ENCODE measurements around the gene PAN2.
A peak's percentile ranks its signal among the peaks of the same experiment; 100 is the strongest.
"Not testable (repeated sequence)": the region's sequence is repeated elsewhere in the genome, so short reads cannot be mapped to it uniquely, and the experiment has no call there.

The PAN2 gene

GRCh38 chr12:56341616-56342015, 7.8 kb upstream of the PAN2 start:
- DNase-seq (ENCODE audit: low spot score): no peak

GRCh38 chr12:56339158-56339422, 5.3 kb upstream of the PAN2 start:
- DNase-seq (ENCODE audit: low spot score): no peak

DNA sequence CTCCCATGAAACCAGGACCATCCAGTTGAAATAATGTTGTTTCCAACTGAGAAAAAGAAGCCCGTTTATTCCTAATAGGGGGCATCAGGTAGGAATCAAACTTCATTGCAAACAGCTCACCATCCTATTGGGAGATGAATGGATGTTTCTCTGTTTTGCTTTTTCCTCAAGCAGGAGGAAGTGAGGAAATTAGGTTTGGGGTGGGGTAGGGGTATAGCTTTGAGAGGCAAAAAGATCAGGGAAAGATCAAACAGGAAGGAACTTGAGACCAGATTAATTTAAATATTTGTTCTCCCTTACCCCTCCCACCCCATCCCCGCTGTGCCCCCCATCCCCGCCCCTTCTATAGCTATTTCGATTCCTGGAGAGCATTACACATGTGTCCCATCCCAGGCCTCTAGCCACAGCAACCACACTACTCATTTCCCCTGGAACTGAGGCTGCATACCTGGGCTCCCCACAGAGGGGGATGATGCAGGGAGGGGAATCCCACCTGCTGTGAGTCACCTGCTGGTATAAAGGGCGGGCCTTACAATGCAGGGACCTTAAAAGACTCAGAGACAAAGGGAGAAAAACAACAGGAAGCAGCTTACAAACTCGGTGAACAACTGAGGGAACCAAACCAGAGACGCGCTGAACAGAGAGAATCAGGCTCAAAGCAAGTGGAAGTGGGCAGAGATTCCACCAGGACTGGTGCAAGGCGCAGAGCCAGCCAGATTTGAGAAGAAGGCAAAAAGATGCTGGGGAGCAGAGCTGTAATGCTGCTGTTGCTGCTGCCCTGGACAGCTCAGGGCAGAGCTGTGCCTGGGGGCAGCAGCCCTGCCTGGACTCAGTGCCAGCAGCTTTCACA, 4.7 kb upstream of the PAN2 start, which contains the start of gene IL23A:
IL23A (plus strand) TSS at position 577 of the 850 bp plus-strand sequence; CDS start at position 738, 161 bp downstream.
- DNase-seq (ENCODE audit: low spot score): no peak

GRCh38 chr12:56337753-56338251, 4.0 kb upstream of the PAN2 start:
- no peak for DNase-seq (ENCODE audit: low spot score)

DNA sequence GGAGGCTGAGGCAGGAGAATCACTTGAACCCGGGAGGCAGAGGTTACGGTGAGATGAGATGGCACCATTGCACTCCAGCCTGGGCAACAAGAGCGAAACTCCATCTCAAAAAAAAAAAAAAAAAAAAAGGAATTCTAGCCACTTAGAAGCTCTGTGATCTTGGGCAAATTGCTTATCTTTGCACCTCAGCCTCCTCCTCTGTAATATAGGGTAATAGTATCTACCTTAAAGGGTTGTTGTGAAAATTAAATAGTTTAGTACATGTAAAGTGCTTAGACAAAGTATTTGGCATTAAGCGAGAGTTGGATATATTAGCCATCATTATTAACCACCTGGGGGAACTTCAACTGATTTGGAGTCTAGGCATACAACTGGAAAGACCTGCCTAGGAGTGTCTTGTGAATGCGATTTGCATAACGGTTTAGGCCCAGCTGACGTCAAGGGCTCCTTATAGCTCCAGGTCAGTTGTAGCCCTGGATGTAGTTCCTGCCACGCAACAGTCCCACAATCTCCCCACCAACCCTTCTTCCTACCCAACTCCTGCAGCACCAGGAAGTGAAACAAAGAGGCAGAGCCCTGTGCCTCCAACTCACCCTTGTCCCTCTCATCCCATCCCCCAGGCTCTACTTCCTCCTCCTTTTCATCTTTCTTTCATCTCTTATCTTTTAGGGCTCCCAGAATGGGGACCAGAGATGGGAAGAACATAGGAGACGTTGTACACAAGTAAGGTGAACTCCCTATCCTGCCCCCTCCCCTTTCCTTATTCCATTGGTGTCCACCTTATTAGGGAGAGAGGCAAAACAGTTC, 2.8 kb upstream of the PAN2 start:
- no peak for DNase-seq (ENCODE audit: low spot score)

GRCh38 chr12:56335527-56335926, 1.7 kb upstream of the PAN2 start:
- not testable (repeated sequence) for DNase-seq (ENCODE audit: low spot score)

DNA sequence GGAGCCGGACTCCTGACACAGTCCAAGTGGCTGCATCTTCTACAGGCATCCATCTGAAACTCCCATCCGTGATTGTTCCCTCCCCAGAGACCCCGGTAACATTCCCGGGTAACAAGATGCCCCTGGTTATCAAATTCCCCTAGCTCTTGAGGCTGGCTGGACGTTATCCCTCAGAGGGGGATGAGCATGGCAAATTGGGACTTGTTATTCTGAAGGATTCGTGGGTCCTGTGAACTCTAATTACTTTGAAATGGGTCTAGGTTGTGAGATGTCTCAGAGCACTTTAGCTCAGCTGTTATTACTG, 642 bp upstream of the PAN2 start:
- no peak for DNase-seq (ENCODE audit: low spot score)

GRCh38 chr12:56333197-56333678, 562 bp downstream of the PAN2 start:
- DNase-seq (ENCODE audit: low spot score): no peak

- DNase-seq (ENCODE audit: low spot score): no peak
Observed at GRCh38 chr12:56332512-56333196, 1.1 kb downstream of the PAN2 start.

DNA sequence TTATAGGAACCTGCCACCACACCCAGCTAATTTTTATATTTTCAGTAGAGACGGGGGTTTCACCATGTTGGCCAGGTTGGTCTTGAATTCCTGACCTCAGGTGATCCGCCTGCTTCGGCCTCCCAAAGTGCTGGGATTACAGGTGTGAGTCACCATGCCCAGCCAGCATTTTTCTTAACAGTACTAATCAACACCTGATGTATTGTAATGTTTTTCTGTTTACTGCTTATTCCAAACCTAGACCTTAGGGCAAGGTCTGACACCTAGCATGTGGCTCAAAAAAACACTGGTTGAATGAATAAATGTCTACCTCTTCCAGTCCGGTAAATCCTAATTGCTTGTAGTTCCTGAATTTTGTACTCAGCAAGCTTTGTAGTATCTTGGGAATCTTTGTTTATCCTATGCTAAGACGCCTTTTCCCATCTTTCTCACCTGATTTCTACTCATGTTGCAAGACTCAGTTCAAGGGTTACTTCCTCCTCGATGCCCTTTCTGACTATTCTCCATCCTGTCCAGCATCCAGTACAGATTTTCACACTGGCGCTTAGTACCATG, 2.8 kb downstream of the PAN2 start:
- DNase-seq (ENCODE audit: low spot score): no peak

GRCh38 chr12:56326533-56326932, 7.3 kb downstream of the PAN2 start:
- no peak for DNase-seq (ENCODE audit: low spot score)

DNA sequence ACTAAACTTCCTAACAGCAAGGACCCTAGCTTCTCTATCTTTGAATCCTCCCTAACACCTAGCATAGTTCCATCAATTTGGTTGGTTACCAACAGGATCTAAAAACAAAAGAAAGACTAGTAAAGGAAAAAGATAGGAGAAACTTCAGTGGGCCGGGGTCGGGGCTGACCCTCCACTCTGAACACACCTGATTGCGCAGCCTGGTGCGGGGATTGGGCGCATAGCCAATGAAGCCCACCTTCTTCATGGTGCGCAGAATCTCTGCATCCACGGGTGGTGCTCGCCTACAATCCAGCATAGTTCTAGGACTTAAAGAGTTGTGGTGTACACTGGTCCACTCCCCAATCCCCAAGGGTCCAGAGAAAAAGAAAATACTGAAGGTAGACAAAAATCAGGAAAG, 7.7 kb downstream of the PAN2 start:
- no peak for DNase-seq (ENCODE audit: low spot score)

- no peak for DNase-seq (ENCODE audit: low spot score)
Observed at GRCh38 chr12:56324206-56324605, 9.6 kb downstream of the PAN2 start.

- not testable (repeated sequence) for DNase-seq (ENCODE audit: low spot score)
Observed at GRCh38 chr12:56321610-56322009, 12.2 kb downstream of the PAN2 start.

DNA sequence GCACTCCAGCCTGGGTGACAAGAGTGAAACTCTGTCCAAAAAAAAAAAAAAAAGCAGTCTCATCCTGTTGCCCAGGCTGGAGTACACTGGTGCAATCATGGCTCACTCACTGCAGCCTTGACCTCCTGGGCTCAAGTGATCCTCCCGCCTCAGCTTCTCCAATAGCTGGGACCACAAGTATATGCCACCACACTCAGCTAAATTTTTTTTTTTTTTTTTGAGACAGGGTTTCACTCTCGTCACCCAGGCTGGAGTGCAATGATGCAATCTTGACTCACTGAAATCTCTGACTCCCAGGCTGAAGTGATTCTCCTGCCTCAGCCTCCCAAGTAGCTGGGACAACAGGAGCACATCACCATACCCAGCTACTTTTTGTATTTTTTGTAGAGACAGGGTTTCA, 12.8 kb downstream of the PAN2 start:
- no peak for DNase-seq (ENCODE audit: low spot score)

DNA sequence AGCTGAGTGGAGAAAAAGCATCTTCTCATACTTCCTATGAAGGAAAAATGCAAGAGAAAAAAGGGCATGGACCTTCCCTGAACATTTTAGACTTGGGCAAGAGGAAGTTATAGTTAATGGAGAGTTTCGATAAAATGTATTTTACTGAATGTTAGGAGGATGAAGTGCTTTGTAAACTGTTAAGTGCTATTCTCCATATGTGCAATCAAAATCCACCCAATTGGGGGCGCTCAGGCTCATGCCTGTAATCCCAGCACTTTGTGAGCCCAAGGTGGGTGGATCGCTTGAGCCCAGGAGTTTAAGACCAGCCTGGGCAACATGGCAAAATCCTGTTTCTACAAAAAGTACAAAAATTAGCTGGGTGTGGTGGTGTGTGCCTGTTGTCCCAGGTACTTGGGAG, 16.1 kb downstream of the PAN2 start:
- DNase-seq (ENCODE audit: low spot score): no peak

GRCh38 chr12:56315622-56316473, 18.0 kb downstream of the PAN2 start, which contains the start of gene CNPY2:
TSS of gene CNPY2 (minus strand) at chr12:56315988. CDS start at chr12:56315217, 771 bp downstream.
- peak; percentile 92 for DNase-seq (ENCODE audit: low spot score)

GRCh38 chr12:56315249-56315621, 18.6 kb downstream of the PAN2 start:
- peak; percentile 71 for DNase-seq (ENCODE audit: low spot score)

GRCh38 chr12:56311003-56311402, 22.8 kb downstream of the PAN2 start:
- no peak for DNase-seq (ENCODE audit: low spot score)

DNA sequence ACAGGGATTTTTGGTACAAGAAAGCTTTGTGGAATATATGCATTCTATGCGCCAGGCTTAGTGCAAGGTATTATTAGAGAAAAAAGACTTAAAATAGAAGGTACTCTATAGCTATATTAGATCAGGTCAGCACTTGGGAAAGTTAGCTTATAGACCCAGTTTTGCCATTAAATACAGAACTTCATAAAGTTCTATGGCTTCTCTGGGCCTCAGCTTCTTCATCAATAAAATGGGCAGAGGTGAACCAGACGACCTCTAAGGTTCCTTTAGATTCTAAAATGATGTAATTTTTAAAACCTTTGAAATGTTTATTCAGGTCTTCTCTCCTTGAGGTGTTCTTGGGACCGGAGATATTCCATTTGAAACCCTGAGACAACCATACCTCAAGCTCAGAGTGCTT, 25.1 kb downstream of the PAN2 start:
- DNase-seq (ENCODE audit: low spot score): no peak

- DNase-seq (ENCODE audit: low spot score): no peak
Observed at GRCh38 chr12:56307221-56307965, 26.4 kb downstream of the PAN2 start.

Data from putamen (tissue), 1 donor.